PC-9 (cell line): ENCODE results near the gene XKR7. TPM values are rescaled to one million over a fixed set of nuclear protein-coding genes. Genes with fewer than 3 reads are reported as not detected.

Experiments
- BruUV-seq: library from RNA; stranded (reverse); fragments of 400-500 nt; replicated peaks from 2 replicates; lab custom pipeline; 2021; lab: Mats Ljungman, UMichigan
- CTCF ChIA-PET: fragments of 300-600 bp; sonication (Branson Sonifier 250); formaldehyde crosslinking; loops from one replicate; lab custom pipeline; 2022; ENCODE audit warnings: antibody characterized with exemption; lab: Charles Lee
- POLR2A ChIA-PET: fragments of 300-600 bp; sonication (Branson Sonifier 250); formaldehyde crosslinking; loops from one replicate; lab custom pipeline; 2022; ENCODE audit warnings: antibody characterized with exemption; ENCODE audit not compliant: unreplicated experiment; lab: Charles Lee
- DNase-seq, 2 experiments: peaks; one replicate each; pipeline versions ENCODE4 v3.0.0 to v3.0.0-alpha.2; 2015 to 2022; ENCODE audit warnings: mixed read lengths in 1 of 2
- H2AFZ ChIP-seq: fragments of 200-600 bp; sonication (generic); 2 replicates; pipeline ENCODE4 v1.8.1; 2017; ENCODE audit warnings: antibody characterized with exemption
- H3F3A ChIP-seq: fragments of 200-600 bp; sonication (generic); 2 replicates; pipeline ENCODE4 v1.8.1; 2017; ENCODE audit warnings: antibody characterized with exemption, mild to moderate bottlenecking, low read depth; ENCODE audit not compliant: insufficient read depth
- H3K27ac ChIP-seq: fragments of 200-600 bp; sonication (generic); 2 replicates; pipeline ENCODE4 v1.6.1; 2016; ENCODE audit warnings: mixed run types
- H3K27me3 ChIP-seq: fragments of 200-600 bp; sonication (generic); 2 replicates; pipeline ENCODE4 v1.6.1; 2016; ENCODE audit warnings: low read depth, mixed run types; ENCODE audit not compliant: insufficient read depth
- H3K36me3 ChIP-seq: fragments of 200-600 bp; sonication (generic); 2 replicates; pipeline ENCODE4 v1.6.1; 2016; ENCODE audit warnings: low read depth, mixed run types
- H3K4me1 ChIP-seq: fragments of 200-600 bp; sonication (generic); replicated peaks from 2 replicates; pipeline ENCODE4 v1.6.1; 2016; ENCODE audit warnings: mixed run types; ENCODE audit not compliant: insufficient read depth
- H3K4me2 ChIP-seq: fragments of 200-600 bp; sonication (generic); 2 replicates; pipeline ENCODE4 v1.6.1; 2017; ENCODE audit warnings: mixed run types
- H3K4me3 ChIP-seq: fragments of 200-600 bp; sonication (generic); 2 replicates; pipeline ENCODE4 v1.6.1; 2016; ENCODE audit warnings: mixed run types
- H3K79me2 ChIP-seq: fragments of 200-600 bp; sonication (generic); 2 replicates; pipeline ENCODE4 v1.6.1; 2017; ENCODE audit warnings: low read depth, mixed run types
- H3K9me2 ChIP-seq: fragments of 200-600 bp; sonication (generic); 2 replicates; pipeline ENCODE4 v1.8.1; 2017; ENCODE audit warnings: mild to moderate bottlenecking; ENCODE audit not compliant: insufficient read depth
- H3K9me3 ChIP-seq: fragments of 200-600 bp; sonication (generic); 2 replicates; pipeline ENCODE4 v1.8.1; 2016; ENCODE audit warnings: low read depth; ENCODE audit not compliant: insufficient read depth
- H4K20me1 ChIP-seq: fragments of 200-600 bp; sonication (generic); 2 replicates; pipeline ENCODE4 v1.8.1; 2017; ENCODE audit not compliant: insufficient read depth
- CTCF ChIP-seq: fragments of 200-600 bp; sonication (generic); conservative IDR thresholded peaks from 2 replicates; pipeline ENCODE4 v1.6.1; 2017; ENCODE audit warnings: mixed run types, antibody characterized with exemption, mild to moderate bottlenecking, moderate library complexity
- EZH2 ChIP-seq: fragments of 200-600 bp; sonication (generic); IDR thresholded peaks from 2 replicates; pipeline ENCODE4 v1.8.0; 2017; ENCODE audit warnings: antibody characterized with exemption, low read depth
- intact Hi-C: fragments of 100-400 bp; cut with micrococcal nuclease; formaldehyde crosslinking; loops from one replicate; pipeline ENCODE4 v1.10.0; 2022; ENCODE audit not compliant: unreplicated experiment
- total RNA-seq: library from RNA; stranded (reverse); gene quantifications from 2 replicates; pipeline ENCODE4 v1.2.3, GENCODE V29; 2021

The XKR7 gene
- total RNA-seq, 1 experiment from 2014 or later, result not detected

GRCh38 chr20:31992086-31992485, 24.1 kb downstream of the XKR7 start:
- H3F3A ChIP-seq, result no peaks in the 10 kb centered on the region
- no peak for DNase-seq
- H3K9me3 ChIP-seq, result no peaks in the 10 kb centered on the region
- ChIA-PET CTCF (interaction anchor here (0.6 kb wide), 1 partner anchor 131 kb away, joined by 3 read pairs; no protein-coding TSS in a partner anchor), POLR2A (no interaction called here)
- H3K36me3 ChIP-seq, result no peaks in the 10 kb centered on the region
- no peak for TF ChIP-seq CTCF
- TF ChIP-seq EZH2, result no peak
- H3K4me2 ChIP-seq, result no peak overlapping the region
- BruUV-seq, result no TSS peak
- no peaks in the 10 kb centered on the region for H3K4me1 ChIP-seq
- intact Hi-C loops, result no loop called here
- no peaks in the 10 kb centered on the region for H4K20me1 ChIP-seq
- H2AFZ ChIP-seq, result no peak overlapping the region
- H3K27ac ChIP-seq, result no peak overlapping the region
- H3K4me3 ChIP-seq, result no peak overlapping the region
- H3K9me2 ChIP-seq, result no peaks in the 10 kb centered on the region
- no peaks in the 10 kb centered on the region for H3K79me2 ChIP-seq
- H3K27me3 ChIP-seq, result peaks cover 48% of the 10 kb centered on the region

GRCh38 chr20:31996996-31997395, 29.0 kb downstream of the XKR7 start:
- H3K9me2 ChIP-seq, result no peaks in the 10 kb centered on the region
- no peaks in the 10 kb centered on the region for H3F3A ChIP-seq
- no peak overlapping the region for H2AFZ ChIP-seq
- ChIA-PET CTCF (no interaction called here), POLR2A (no interaction called here)
- no peaks in the 10 kb centered on the region for H4K20me1 ChIP-seq
- peaks cover 80% of the 10 kb centered on the region for H3K27me3 ChIP-seq
- no peak overlapping the region for H3K4me2 ChIP-seq
- intact Hi-C loops, result no loop called here
- TF ChIP-seq EZH2, result no peak
- no peak for TF ChIP-seq CTCF
- H3K79me2 ChIP-seq, result no peaks in the 10 kb centered on the region
- no peak overlapping the region for H3K27ac ChIP-seq
- H3K4me1 ChIP-seq, result no peaks in the 10 kb centered on the region
- no peak for DNase-seq
- H3K36me3 ChIP-seq, result no peaks in the 10 kb centered on the region
- no TSS peak for BruUV-seq
- H3K9me3 ChIP-seq, result no peaks in the 10 kb centered on the region
- no peak overlapping the region for H3K4me3 ChIP-seq

- POLR2A ChIA-PET, result no interaction called here
- Histone ChIP-seq H2AFZ (no peak overlapping the region), H3K27ac (no peak overlapping the region), H3K4me2 (no peak overlapping the region), H3F3A (no peaks in the 10 kb centered on the region), H3K9me3 (no peaks in the 10 kb centered on the region), H3K4me1 (no peaks in the 10 kb centered on the region), H3K9me2 (no peaks in the 10 kb centered on the region), H3K79me2 (no peaks in the 10 kb centered on the region), H3K27me3 (peaks cover 75% of the 10 kb centered on the region), H3K4me3 (no peak overlapping the region), H4K20me1 (no peaks in the 10 kb centered on the region), H3K36me3 (no peaks in the 10 kb centered on the region)
- intact Hi-C loops, result no loop called here
- BruUV-seq, result no TSS peak
- TF ChIP-seq EZH2, result no peak
- no peak for TF ChIP-seq CTCF
- DNase-seq, result no peak
- CTCF ChIA-PET, result no interaction called here
Observed at GRCh38 chr20:31998246-31998645, 30.3 kb downstream of the XKR7 start.
